Measurements from ENCODE around the gene EXD1. TPM values are rescaled to one million over a fixed set of nuclear protein-coding genes. Genes with fewer than 3 reads are reported as not detected.
A peak's percentile ranks its signal among the peaks of the same experiment; 100 is the strongest.

EXD1 gene
- total RNA-seq, 1 experiment from 2014 or later = 0.26 TPM

DNA sequence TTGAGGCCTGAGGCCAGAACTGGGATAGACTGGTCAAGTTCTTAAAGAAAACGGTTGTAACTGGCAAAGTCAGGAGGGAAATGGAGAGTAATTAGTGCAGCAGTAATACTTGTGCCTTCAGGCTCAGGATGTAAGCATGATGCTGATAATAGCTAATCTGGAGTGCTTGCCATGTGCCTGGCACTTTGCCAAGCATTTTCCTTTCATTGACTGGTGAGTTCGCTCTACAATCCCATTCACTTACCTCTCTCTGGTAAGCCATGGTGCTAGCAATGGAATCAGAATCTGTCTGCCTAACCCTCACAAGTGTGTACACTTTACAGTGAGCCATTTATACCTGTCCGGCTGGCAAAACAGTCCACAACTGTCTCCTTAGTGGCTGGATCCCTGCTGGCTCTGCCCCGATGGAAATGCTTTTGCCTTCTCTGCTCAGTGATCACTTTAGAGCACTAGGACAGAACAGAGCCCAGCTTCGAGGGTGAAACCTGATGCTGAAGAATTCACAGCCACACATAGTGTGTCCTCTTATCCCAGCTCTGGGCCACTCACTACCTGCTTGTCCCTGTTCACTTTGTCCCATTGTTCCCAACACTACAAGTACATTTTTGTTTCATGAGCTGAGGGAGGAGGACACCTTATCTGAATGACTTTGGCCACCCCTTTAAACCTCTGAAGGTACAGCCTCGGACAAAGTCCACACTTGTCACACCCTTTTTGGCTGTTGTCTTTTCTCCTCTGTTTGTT lies 10.8 kb upstream of the EXD1 start:
- TF ChIP-seq JUN (CRISPR knock-in tag; IDR thresholded peaks at IDR 0.05) = no peak
- TF ChIP-seq, protein P1, sequence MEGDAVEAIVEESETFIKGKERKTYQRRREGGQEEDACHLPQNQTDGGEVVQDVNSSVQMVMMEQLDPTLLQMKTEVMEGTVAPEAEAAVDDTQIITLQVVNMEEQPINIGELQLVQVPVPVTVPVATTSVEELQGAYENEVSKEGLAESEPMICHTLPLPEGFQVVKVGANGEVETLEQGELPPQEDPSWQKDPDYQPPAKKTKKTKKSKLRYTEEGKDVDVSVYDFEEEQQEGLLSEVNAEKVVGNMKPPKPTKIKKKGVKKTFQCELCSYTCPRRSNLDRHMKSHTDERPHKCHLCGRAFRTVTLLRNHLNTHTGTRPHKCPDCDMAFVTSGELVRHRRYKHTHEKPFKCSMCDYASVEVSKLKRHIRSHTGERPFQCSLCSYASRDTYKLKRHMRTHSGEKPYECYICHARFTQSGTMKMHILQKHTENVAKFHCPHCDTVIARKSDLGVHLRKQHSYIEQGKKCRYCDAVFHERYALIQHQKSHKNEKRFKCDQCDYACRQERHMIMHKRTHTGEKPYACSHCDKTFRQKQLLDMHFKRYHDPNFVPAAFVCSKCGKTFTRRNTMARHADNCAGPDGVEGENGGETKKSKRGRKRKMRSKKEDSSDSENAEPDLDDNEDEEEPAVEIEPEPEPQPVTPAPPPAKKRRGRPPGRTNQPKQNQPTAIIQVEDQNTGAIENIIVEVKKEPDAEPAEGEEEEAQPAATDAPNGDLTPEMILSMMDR (IDR thresholded peaks at IDR 0.05) = no peak
- no peak for TF ChIP-seq RORB (CRISPR knock-in tag; IDR thresholded peaks at IDR 0.05)
- no peak for TF ChIP-seq KAT7 (CRISPR knock-in tag; IDR thresholded peaks at IDR 0.05; ENCODE audit: borderline replicate concordance)
- Mint-ChIP-seq H3K27ac (0 out of 2 replicates have a peak overlapping the region, but pooled peaks have one; percentile 23), H3K36me3 (peaks cover 22% of the 10 kb centered on the region), H3K9me3 (no peaks in the 10 kb centered on the region), H3K4me1 (0 out of 2 replicates have a peak, but pooled peaks cover 4% of the 10 kb centered on the region), H3K27me3 (ENCODE audit: low read depth) (no peaks in the 10 kb centered on the region), H3K4me3 (no peak overlapping the region)
- POLR2A ChIA-PET = no interaction called here
- CTCF ChIA-PET = no interaction called here
- DNase-seq (ENCODE audit: low spot score) (no peak), ATAC-seq (no peak)

DNA sequence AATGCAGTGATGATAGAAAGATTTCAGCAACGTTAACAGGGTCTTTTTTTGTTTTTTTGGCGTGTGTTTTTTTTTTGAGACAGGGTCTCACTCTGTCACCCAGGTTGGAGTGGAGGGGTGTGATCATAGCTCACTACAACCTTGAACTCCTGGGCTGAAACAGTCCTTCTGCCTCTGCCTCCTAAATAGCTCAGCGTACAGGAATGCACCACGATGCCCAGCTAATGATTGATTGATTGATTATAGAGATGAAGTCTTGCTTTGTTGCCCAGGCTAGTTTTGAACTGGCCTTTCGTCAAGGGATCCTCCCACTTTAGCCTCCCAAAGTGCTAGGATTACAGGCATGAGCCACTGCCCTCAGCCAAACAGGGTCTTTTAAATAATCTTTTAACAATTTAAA lies 7.5 kb upstream of the EXD1 start:
- Mint-ChIP-seq H3K27ac (peak overlapping the region; percentile 81; the same call in 1 of the 2 replicates), H3K36me3 (no peaks in the 10 kb centered on the region), H3K9me3 (no peaks in the 10 kb centered on the region), H3K27me3 (ENCODE audit: low read depth) (no peaks in the 10 kb centered on the region), H3K4me1 (peaks cover 10% of the 10 kb centered on the region; the same call in 1 of the 2 replicates), H3K4me3 (no peak overlapping the region)
- ChIA-PET CTCF (no interaction called here), POLR2A (no interaction called here)
- TF ChIP-seq CBFB (CRISPR knock-in tag; IDR thresholded peaks at IDR 0.05; ENCODE audit: low read depth) (no peak), CREM (CRISPR knock-in tag; IDR thresholded peaks at IDR 0.05) (no peak), JAZF1 (CRISPR knock-in tag; IDR thresholded peaks at IDR 0.05) (no peak), ETV6 (CRISPR knock-in tag; IDR thresholded peaks at IDR 0.05) (no peak), EMX1 (CRISPR knock-in tag; IDR thresholded peaks at IDR 0.05) (no peak), ZNF671 (CRISPR knock-in tag; IDR thresholded peaks at IDR 0.05) (no peak)
- TF ChIP-seq, protein P2, sequence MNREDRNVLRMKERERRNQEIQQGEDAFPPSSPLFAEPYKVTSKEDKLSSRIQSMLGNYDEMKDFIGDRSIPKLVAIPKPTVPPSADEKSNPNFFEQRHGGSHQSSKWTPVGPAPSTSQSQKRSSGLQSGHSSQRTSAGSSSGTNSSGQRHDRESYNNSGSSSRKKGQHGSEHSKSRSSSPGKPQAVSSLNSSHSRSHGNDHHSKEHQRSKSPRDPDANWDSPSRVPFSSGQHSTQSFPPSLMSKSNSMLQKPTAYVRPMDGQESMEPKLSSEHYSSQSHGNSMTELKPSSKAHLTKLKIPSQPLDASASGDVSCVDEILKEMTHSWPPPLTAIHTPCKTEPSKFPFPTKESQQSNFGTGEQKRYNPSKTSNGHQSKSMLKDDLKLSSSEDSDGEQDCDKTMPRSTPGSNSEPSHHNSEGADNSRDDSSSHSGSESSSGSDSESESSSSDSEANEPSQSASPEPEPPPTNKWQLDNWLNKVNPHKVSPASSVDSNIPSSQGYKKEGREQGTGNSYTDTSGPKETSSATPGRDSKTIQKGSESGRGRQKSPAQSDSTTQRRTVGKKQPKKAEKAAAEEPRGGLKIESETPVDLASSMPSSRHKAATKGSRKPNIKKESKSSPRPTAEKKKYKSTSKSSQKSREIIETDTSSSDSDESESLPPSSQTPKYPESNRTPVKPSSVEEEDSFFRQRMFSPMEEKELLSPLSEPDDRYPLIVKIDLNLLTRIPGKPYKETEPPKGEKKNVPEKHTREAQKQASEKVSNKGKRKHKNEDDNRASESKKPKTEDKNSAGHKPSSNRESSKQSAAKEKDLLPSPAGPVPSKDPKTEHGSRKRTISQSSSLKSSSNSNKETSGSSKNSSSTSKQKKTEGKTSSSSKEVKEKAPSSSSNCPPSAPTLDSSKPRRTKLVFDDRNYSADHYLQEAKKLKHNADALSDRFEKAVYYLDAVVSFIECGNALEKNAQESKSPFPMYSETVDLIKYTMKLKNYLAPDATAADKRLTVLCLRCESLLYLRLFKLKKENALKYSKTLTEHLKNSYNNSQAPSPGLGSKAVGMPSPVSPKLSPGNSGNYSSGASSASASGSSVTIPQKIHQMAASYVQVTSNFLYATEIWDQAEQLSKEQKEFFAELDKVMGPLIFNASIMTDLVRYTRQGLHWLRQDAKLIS (CRISPR knock-in tag; IDR thresholded peaks at IDR 0.05; ENCODE audit: borderline replicate concordance) = no peak
- TF ChIP-seq, protein P1 (IDR thresholded peaks at IDR 0.05) = no peak
- TF ChIP-seq, protein P3, sequence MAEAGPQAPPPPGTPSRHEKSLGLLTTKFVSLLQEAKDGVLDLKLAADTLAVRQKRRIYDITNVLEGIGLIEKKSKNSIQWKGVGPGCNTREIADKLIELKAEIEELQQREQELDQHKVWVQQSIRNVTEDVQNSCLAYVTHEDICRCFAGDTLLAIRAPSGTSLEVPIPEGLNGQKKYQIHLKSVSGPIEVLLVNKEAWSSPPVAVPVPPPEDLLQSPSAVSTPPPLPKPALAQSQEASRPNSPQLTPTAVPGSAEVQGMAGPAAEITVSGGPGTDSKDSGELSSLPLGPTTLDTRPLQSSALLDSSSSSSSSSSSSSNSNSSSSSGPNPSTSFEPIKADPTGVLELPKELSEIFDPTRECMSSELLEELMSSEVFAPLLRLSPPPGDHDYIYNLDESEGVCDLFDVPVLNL (CRISPR knock-in tag; IDR thresholded peaks at IDR 0.05; ENCODE audit: borderline replicate concordance, low read depth) = no peak
- TF ChIP-seq, protein P4, sequence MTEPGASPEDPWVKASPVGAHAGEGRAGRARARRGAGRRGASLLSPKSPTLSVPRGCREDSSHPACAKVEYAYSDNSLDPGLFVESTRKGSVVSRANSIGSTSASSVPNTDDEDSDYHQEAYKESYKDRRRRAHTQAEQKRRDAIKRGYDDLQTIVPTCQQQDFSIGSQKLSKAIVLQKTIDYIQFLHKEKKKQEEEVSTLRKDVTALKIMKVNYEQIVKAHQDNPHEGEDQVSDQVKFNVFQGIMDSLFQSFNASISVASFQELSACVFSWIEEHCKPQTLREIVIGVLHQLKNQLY (CRISPR knock-in tag; IDR thresholded peaks at IDR 0.05) = no peak
- TF ChIP-seq, protein P5, sequence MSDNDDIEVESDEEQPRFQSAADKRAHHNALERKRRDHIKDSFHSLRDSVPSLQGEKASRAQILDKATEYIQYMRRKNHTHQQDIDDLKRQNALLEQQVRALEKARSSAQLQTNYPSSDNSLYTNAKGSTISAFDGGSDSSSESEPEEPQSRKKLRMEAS (CRISPR knock-in tag; IDR thresholded peaks at IDR 0.05) = no peak
- TF ChIP-seq, protein P6, sequence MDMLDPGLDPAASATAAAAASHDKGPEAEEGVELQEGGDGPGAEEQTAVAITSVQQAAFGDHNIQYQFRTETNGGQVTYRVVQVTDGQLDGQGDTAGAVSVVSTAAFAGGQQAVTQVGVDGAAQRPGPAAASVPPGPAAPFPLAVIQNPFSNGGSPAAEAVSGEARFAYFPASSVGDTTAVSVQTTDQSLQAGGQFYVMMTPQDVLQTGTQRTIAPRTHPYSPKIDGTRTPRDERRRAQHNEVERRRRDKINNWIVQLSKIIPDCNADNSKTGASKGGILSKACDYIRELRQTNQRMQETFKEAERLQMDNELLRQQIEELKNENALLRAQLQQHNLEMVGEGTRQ (CRISPR knock-in tag; IDR thresholded peaks at IDR 0.05) = no peak
- DNase-seq (ENCODE audit: low spot score) = no peak
- no peak for ATAC-seq
